OCI-M1 (cell line): ENCODE measurements around the gene TNIK.
A peak's percentile ranks its signal among the peaks of the same experiment; 100 is the strongest.
"Not testable (repeated sequence)": the region's sequence is repeated elsewhere in the genome, so short reads cannot be mapped to it uniquely, and the experiment has no call there.

Source experiments
- DNase-seq: peaks from one replicate; lab custom pipeline; 2025; lab: John Stamatoyannopoulos, UW

TNIK gene

GRCh38 chr3:171384101-171384891, 75.9 kb downstream of the TNIK start:
- no peak for DNase-seq

DNA sequence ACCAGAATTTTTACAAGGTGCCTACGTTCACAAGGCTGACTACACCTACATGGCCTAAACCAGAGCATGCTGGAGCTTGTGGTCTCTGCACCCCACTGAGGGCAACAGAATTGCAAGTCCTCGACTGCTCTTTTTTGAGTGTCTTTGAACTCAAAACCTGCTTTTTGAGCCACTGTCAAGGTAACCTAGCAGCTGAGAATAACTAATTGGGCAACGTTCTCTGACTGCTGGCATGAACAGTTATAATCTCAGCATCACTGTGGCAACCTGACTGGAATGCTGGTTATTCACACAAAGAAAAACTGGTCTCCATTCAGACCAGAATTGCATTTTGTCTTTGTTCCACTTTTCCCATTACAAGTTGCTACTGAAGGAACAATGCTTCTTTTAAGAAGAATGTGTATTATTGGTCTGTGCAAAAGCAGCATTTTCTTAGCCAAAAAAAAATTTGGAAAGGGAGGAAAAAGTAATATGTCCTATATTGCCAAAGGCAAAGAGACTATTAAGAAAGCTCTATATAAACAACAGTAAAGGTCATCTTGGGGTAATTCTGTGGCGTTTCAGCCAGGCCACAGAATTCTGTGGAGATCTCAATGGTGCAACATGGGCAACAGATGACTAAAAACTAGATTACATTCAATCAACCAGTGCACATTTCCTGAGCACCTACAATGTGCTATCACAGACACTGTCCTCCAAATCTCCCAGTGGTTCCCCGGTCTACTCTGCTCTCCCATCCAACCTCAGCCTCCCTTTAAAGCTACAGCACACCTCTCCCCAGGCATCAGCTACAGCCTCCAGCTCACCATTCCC, 76.8 kb downstream of the TNIK start:
- DNase-seq: no peak

DNA sequence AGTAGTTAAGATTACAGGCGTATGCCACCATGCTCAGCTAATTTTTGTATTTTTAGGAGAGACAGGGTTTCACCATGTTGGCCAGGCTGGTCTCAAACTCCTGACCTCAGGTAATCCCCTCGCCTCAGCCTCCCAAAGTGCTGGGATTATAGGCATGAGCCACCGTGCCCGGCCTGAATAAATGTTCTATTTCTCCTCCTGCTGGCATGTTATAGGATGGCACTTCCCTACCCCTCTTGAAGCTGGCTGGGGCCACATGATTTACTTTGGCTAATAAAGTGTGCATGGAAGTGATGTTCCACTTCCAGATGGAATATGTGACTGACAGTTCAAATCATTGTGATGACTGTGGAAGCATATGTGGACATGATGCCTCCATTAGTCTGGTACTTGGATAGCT, 77.9 kb downstream of the TNIK start:
- DNase-seq: not testable (repeated sequence)

DNA sequence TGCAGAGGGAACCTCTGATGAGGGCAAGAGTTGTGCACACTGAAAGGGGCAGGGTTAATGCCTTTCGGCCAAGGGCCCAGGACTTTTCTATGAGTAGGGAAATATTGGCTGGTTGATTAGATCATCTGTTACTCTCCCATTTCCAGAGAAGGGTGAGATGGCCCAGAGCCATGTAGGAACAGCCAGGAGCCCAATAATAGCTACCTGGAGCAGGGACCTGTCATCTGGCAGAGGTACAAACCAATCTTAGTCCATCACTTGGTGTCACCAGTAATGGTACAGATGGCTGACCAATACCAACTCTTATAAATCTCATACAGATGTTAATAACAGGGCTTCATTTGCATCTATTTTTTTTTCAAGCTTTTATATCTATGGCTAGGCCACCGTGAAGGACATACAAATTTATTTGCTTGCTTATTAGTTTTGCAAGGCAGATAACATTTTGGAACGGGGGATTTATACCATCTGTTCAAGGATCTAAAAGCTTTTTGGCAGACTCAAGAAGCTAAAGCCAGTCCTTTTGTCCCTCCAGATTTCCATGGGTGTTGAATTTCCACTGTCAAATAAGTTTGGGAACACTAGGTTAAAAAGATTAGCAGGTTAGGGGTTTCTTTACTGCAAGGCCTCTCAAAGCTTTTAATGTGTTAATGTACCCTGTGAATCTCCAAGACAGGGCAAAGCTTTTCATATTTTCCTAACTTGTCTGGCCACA, 79.3 kb downstream of the TNIK start:
- DNase-seq: no peak

DNA sequence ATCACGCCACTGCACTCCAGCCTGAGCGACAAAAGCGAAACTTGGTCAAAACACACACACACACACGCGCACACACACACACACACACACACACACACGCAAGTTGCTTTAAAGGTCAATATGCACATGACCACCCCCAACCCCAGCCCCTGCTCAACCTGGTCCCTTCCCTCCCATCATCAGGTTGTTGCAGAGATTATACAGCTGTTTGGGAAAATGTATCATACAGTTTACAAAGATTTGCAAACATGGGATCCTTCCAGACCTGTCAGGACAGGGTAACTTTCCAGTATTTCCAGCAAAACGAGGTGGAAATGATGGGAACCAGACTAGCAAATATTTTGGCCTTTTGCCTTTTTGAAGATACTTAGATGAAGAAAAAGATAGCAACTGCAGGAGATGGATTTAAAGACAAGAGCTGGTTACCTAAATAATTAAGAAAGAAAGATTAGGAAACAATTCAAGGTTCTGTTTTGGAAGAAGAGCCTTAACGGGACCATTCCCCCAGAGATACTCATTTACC, 80.2 kb downstream of the TNIK start:
- no peak for DNase-seq

DNA sequence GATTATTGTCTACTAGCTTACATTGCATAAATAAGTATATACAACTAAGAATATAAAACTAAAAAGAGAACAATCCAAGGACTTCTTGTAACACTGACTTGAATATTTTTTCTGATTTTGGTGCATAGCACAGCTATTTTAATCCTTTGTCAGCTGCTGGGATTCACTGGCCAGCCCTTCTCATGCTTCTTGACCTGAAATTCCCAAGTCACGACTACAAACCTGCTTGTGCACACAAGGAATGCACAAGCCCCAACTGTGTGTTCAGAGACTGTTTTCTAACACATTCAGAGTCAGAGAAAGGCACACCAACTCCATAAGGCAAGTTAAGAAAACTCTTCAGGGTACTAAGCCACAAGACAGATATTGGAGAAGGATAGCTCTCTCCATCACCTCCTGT, 80.9 kb downstream of the TNIK start:
- no peak for DNase-seq

- no peak for DNase-seq
These were observed 81.6 kb downstream of the TNIK start for GRCh38 chr3:171378586-171378985.

DNA sequence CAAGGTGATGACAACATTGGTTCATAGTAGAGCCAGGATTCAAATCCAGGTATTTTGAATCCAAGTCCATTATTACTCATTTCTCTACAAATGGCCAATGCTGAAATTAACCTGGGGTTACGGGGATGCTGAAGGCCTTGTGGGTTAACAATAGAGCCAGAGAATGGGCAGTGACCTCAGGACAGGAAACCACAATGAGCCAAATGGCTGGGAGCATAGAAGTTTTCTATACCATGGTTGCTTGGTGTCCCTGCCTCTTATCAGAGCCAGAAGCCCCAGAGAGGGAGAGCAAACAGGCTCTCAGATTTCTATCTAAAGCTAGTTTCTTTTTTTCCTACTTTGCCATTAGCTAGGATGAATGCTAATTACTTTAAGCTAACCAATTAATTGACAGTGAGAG, 82.3 kb downstream of the TNIK start:
- no peak for DNase-seq

GRCh38 chr3:171376596-171376947, 83.6 kb downstream of the TNIK start:
- no peak for DNase-seq

DNA sequence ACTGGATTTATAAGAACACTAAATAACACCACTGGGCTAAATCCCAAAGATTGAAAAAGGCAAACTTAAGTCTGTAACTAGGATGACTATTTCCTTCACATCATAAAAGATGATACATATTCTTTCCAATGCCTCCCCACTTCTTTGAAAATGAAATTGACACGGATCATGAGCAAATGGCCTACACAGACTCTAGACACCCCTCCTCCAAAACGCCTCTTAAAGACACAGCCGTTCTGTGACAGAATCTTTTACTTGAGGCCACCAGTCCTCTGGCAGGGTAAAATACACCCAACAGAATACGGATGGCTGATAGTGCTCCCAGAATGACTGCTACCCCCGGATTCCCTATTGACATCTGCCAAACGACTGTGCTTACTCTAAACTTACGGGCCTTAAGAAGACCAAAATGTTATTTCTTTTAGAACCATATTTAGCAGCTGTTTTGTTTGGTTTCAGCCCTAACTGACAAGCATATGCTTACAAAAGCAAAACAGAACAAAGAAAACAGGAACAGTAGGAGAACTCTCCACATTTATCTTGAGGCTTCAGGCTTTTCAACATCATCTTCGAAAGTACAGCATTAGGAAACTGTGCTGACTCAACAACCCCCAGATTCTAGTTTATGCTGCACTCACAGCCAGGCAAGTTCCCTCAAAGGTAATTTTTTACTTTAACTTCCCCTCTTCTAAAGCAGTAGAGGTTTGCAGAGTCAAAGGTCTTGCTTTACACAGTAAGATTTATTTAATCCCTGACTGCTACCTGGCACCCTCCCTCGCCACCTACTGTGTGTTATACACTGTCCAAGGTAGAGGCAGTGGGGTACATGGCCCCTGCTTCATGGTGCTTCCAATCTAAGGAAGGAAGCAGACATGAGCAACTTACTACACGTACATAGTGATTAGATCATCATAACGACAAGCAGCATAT, 84.3 kb downstream of the TNIK start:
- peak; percentile 56 for DNase-seq

DNA sequence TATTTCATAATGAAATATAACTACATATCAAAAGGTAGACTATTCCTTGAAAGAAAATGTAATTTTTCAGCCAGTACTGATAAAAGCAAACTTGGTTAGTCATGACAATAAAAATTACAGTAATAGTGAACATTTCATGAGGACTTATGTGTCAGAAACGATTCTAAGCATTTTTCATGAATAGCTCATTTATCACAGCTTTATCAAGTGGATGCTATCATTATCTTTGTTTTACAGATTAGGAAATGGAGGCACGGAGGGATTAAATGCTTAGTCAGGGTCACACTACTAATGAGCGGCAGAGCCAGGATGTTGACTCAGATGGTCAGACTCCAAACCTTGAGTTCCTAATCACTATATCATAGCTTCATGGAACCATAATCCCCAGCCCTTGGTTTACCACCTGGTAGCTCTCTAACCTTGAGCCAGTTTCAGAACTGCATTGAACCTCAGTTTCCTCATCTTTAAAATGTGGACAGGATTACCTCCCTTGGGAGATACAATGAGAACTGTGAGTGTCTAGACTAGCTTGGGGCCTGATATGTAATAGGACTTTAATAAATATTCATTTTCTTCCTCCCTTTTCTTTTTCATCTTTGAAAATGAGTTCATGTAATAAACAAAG, 85.4 kb downstream of the TNIK start:
- no peak for DNase-seq

DNA sequence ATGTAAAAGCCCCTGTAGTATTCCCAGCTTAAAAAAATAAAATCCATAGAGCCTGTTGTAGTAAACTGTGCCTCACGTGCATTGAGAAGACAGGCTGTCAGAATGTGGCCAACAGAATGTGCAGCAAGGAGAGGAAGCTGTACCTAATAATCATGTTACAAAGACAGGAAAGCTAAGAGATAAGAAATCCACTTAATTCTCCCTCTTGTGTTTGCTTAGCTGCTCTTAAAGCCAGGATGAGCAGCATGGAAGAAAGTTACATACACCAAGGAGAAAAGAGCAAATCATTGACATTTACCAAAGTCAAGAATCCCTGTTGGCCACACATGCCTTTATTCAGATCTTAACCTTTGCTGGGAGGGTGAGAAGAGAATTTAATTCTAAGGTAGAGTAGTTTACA, 85.9 kb downstream of the TNIK start:
- no peak for DNase-seq

DNA sequence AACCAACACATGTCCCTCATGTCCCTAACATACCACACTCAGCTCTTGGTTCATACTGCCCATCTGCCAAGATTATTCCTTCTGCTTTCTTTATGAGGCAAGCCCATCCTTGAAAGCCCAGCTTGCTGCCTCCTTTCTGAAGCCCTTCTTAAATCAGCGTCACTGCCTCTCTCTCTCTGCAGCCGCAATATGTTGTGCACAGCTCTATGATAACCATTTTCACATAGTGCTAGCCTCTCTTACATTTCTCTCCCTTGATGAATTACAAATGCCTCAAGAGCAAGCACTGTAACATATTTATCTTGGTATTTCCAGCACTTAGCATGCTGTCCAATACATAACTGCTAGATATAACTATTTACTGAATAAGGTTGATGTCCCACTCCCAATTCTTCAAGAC, 86.5 kb downstream of the TNIK start:
- no peak for DNase-seq

DNA sequence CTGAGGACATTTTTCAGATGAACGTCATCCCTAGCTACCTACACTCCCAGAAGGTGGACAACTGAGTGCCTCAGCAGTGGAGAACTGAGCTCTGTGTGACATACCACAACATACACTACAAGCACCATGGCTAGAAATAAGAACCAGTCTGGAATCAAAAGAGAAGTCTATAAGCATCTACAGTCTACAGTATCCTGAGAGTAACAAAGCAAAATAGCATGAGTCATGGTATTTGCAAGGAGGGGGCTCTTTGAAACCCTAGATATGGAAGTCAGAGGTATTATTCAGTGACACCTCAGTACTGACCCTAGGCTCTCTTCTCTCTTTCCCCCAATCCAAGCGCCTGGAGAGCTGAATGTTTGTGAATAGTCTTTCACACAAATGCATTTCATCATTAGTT, 87.5 kb downstream of the TNIK start:
- no peak for DNase-seq

- DNase-seq: no peak
These were observed 88.9 kb downstream of the TNIK start for GRCh38 chr3:171371354-171371753.

DNA sequence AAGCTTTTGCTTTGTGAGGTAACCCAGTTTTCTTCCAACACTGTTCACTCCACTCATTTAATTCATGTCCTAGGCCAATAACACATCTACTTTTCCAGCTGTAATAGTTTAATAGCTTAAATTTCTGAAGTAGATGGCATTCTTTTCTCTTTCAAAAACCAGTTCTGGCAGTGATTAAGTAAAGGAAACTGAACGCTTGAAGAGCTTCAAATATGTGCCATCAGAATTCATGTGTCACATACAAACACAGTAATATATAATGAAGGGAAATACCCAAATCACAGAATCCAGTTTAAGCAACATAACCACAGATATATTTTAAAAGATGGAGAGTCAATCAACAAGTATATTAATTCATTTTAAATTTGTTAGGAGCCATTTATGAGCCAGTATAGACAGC, 91.0 kb downstream of the TNIK start:
- DNase-seq: no peak

DNA sequence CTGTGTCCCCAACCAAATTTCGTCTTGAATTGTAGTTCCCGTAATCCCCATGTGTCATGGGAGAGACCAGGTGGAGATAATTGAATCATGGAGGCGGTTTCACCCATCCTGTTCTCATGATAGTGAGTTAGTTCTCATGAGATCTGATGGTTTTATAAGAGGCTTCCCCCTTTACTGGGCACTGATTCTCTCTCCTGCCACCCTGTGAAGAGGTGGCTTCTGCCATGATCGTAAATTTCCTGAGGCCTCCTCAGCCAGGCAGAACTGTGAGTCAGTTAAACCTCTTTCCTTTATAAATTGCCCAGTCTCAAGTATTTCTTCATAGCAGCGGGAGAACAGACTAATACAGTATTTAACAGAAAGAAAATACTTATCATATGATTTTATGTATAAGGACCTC, 93.5 kb downstream of the TNIK start:
- DNase-seq: not testable (repeated sequence)

DNA sequence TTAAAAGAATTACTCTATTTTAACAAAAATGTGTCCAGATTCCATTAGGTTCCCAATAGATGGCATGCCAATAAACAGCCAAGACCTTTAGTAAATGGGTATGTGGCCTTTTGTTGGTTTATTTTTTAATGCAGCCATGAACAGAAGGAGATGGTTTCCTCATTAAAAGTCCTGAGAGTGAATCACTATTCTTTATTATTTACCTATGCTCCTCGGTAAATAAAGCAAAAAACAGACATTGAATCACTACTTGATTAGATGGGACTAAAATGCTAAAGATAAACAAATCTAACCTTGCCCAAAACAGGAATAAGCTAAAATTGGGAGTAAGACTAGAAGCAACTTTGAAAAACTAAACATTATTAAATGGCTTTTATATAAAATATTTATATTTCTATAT, 94.2 kb downstream of the TNIK start:
- DNase-seq: no peak

- DNase-seq: no peak
These were observed 94.7 kb downstream of the TNIK start for GRCh38 chr3:171365489-171365888.

DNA sequence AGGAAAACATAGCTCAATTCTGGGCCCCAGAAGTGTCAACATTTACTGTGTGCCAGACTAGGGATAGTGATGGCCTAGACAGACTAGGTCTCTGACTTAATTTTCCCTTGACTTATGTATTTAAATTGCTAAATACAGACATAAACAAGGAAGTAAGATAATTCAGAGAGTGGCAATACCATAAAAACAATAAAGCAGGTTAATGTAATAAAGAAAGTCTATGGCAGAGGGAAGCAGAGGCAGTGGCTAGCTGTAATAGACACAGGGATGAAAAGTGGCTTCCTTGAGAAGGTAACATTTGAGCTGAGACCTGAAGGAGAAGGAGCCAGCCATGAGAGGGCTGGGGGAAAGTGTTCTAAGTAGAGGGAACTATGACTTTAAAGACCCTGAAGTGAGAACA, 95.7 kb downstream of the TNIK start:
- DNase-seq: no peak

DNA sequence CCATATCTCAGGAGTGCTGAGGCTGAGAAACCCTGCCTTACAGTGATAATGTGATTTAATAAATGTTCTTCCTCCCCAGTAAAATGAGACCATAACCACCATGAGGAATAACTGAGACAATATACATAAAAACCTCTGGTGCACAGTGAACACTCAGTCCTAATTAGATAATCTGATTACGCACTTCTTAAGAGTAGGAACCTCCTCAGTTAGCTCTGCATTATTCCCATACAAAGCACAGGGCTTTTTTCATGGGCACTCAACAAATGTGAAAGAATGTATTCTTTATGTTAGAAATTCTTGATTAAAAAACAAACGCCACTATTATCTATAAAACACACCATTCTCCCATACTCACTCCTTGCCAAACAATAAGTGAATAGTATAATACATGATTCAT, 97.0 kb downstream of the TNIK start:
- no peak for DNase-seq
